ENCODE results near the gene DDX18.

DDX18 gene

DNA sequence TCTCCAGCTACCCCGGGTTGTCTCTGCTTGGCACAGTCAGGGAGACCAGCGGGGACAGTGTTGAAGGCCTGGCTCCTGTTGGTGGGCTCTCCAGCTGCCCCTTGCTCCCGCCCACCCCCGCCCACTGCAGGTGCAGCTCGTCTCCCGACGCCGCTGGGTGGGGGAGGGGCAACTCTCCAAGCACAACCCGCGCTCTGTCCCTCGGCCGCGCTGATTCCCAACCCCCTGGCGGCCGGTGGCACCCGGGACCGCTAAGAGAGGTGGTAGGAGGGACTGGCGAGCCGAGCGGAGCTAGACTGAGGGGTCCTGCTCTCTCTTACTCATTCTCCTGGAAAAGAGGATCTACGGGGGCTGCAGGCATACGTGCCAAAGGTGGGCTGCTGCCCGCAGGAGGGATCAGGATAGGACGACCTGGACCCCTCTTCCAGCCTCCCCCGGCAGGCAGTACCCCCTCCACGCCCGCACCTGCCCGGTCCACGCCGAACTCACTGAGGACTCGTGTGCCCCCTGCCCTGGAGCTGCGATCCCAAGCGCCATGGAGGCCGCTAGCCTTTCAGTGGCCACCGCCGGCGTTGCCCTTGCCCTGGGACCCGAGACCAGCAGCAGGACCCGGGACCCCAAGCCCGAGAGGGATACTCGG, 44.5 kb downstream of the DDX18 start:
- H3K4me1 ChIP-seq (ENCODE audit: control insufficient read depth, insufficient read depth, low read length): peaks cover 20% of the 10 kb centered on the region
- peaks cover 9% of the 10 kb centered on the region for H3K27me3 ChIP-seq (replicated peaks; ENCODE audit: control insufficient read depth, insufficient read depth, low read length)
- H3K9me3 ChIP-seq (ENCODE audit: control insufficient read depth, low read length): peaks cover 8% of the 10 kb centered on the region
- DNase-seq (ENCODE audit: low read depth): no peak
- no peak overlapping the region for H3K9ac ChIP-seq (ENCODE audit: low read length)
- H3K4me3 ChIP-seq (ENCODE audit: low read length): no peak overlapping the region
- no peaks in the 10 kb centered on the region for H3K36me3 ChIP-seq (ENCODE audit: control insufficient read depth, insufficient read depth, low read length, severe bottlenecking)

DNA sequence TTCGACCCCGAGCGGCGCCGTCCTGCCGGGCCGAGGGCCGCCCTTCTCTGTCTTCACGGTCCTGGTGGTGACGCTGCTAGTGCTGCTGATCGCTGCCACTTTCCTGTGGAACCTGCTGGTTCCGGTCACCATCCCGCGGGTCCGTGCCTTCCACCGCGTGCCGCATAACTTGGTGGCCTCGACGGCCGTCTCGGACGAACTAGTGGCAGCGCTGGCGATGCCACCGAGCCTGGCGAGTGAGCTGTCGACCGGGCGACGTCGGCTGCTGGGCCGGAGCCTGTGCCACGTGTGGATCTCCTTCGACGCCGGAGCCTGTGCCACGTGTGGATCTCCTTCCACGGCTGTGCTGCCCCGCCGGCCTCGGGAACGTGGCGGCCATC, 45.0 kb downstream of the DDX18 start:
- Histone ChIP-seq H3K4me3 (ENCODE audit: low read length) (peak overlapping the region; percentile 48), H3K36me3 (ENCODE audit: control insufficient read depth, insufficient read depth, low read length, severe bottlenecking) (no peaks in the 10 kb centered on the region)
- no peak for DNase-seq (ENCODE audit: low read depth)

GRCh38 chr2:117859924-117860647, 45.6 kb downstream of the DDX18 start:
- no peaks in the 10 kb centered on the region for H3K36me3 ChIP-seq (ENCODE audit: control insufficient read depth, insufficient read depth, low read length, severe bottlenecking)
- H3K27me3 ChIP-seq (replicated peaks; ENCODE audit: control insufficient read depth, insufficient read depth, low read length): peaks cover 9% of the 10 kb centered on the region
- peaks cover 20% of the 10 kb centered on the region for H3K4me1 ChIP-seq (ENCODE audit: control insufficient read depth, insufficient read depth, low read length)
- no peak for DNase-seq (ENCODE audit: low read depth)
- H3K9ac ChIP-seq (ENCODE audit: low read length): no peak overlapping the region
- peak overlapping the region; percentile 48 for H3K4me3 ChIP-seq (ENCODE audit: low read length)
- H3K9me3 ChIP-seq (ENCODE audit: control insufficient read depth, low read length): peaks cover 8% of the 10 kb centered on the region

More for the DNA sequence above, 45.0 kb downstream of the DDX18 start:
- Histone ChIP-seq H3K9ac (ENCODE audit: low read length) (no peak overlapping the region), H3K4me1 (ENCODE audit: control insufficient read depth, insufficient read depth, low read length) (peaks cover 20% of the 10 kb centered on the region), H3K9me3 (ENCODE audit: control insufficient read depth, low read length) (peaks cover 8% of the 10 kb centered on the region), H3K27me3 (replicated peaks; ENCODE audit: control insufficient read depth, insufficient read depth, low read length) (peaks cover 9% of the 10 kb centered on the region)

GRCh38 chr2:117862459-117862858, 48.0 kb downstream of the DDX18 start:
- peaks cover 8% of the 10 kb centered on the region for H3K9me3 ChIP-seq (ENCODE audit: control insufficient read depth, low read length)
- no peak for DNase-seq (ENCODE audit: low read depth)
- H3K4me1 ChIP-seq (ENCODE audit: control insufficient read depth, insufficient read depth, low read length): no peaks in the 10 kb centered on the region
- H3K36me3 ChIP-seq (ENCODE audit: control insufficient read depth, insufficient read depth, low read length, severe bottlenecking): no peaks in the 10 kb centered on the region
- H3K9ac ChIP-seq (ENCODE audit: low read length): no peak overlapping the region
- no peak overlapping the region for H3K4me3 ChIP-seq (ENCODE audit: low read length)
- H3K27me3 ChIP-seq (replicated peaks; ENCODE audit: control insufficient read depth, insufficient read depth, low read length): peaks cover 9% of the 10 kb centered on the region

DNA sequence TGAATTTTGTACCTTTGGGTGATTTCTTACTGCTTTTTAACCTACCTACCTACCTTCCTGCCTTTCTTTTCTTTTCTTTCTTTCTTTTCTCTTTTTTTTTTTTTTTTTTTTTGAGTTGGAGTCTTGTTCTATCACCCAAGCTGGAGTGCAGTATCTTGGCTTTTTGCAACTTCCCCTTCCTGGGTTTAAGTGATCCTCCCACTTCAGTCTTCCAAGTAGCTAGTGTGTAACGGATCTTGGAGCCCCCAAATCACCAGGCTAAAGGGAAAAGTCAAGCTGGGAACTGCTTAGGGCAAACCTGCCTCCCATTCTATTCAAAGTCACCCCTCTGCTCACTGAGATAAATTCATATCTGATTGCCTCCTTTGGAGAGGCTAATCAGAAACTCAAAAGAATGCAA, 61.3 kb downstream of the DDX18 start:
- H3K36me3 ChIP-seq (ENCODE audit: control insufficient read depth, insufficient read depth, low read length, severe bottlenecking): no peaks in the 10 kb centered on the region
- H3K4me3 ChIP-seq (ENCODE audit: low read length): no peak overlapping the region
- H3K9ac ChIP-seq (ENCODE audit: low read length): no peak overlapping the region
- no peaks in the 10 kb centered on the region for H3K9me3 ChIP-seq (ENCODE audit: control insufficient read depth, low read length)
- DNase-seq (ENCODE audit: low read depth): no peak
- H3K4me1 ChIP-seq (ENCODE audit: control insufficient read depth, insufficient read depth, low read length): no peaks in the 10 kb centered on the region
- peaks cover 5% of the 10 kb centered on the region for H3K27me3 ChIP-seq (replicated peaks; ENCODE audit: control insufficient read depth, insufficient read depth, low read length)

GRCh38 chr2:117879003-117879402, 64.5 kb downstream of the DDX18 start:
- peaks cover 5% of the 10 kb centered on the region for H3K27me3 ChIP-seq (replicated peaks; ENCODE audit: control insufficient read depth, insufficient read depth, low read length)
- H3K36me3 ChIP-seq (ENCODE audit: control insufficient read depth, insufficient read depth, low read length, severe bottlenecking): no peaks in the 10 kb centered on the region
- H3K4me3 ChIP-seq (ENCODE audit: low read length): no peak overlapping the region
- no peak for DNase-seq (ENCODE audit: low read depth)
- no peaks in the 10 kb centered on the region for H3K4me1 ChIP-seq (ENCODE audit: control insufficient read depth, insufficient read depth, low read length)
- H3K9me3 ChIP-seq (ENCODE audit: control insufficient read depth, low read length): no peaks in the 10 kb centered on the region
- no peak overlapping the region for H3K9ac ChIP-seq (ENCODE audit: low read length)

All from adipocyte (in vitro differentiated cells).